Activated CD8-positive, alpha-beta memory T cell treated with anti-CD3 and anti-CD28 coated beads, Interleukin-2, amount 50 U/mL, for 24 hours (primary cell): ENCODE results near the gene CELA3A.
"Not testable (repeated sequence)": the region's sequence is repeated elsewhere in the genome, so short reads cannot be mapped to it uniquely, and the experiment has no call there.

Source experiments
- DNase-seq: peaks from one replicate; pipeline ENCODE4 v3.0.0-alpha.2; 2020; ENCODE audit errors: extremely low read depth

CELA3A gene

DNA sequence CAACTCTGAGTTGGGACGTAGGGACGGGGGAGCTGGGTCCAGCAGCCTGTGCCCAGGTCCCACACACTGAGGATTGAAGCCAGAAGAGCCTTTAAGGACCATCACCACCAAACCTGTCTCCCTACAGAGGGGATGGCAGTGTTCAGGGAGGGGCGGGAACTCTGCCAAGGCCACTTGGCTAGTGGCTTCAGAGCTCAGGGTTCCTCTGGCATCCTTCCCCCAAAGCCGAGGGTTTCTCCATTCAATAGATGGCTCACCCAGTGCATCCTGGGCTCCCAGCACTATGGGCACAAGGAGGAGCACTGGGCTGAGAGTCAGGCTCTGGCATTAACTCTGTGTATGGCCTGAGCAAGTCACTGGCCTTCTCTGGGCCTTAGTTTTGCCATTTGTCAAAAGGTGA lies 20.2 kb upstream of the CELA3A start:
- DNase-seq: not testable (repeated sequence)

DNA sequence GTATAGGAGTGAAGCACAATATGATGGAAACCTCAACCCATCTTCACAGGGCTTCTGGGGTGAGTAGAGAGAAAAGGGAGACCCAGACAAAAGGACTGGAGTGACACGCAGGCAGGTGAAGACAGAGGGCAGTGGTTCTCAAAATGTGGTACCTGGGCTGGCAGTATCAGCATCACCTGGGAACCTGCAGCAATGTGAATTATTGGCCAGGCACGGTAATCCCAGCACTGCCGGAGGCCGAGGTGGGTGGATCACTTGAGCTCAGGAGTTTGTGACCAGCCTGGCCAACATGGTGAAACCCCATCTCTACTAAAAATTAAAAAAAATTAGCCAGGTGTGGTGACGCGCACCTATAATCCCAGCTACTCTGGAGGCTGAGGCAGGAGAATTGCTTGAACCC lies 19.3 kb upstream of the CELA3A start:
- not testable (repeated sequence) for DNase-seq

- not testable (repeated sequence) for DNase-seq
These were observed 17.9 kb upstream of the CELA3A start for GRCh38 chr1:21983539-21983938.

DNA sequence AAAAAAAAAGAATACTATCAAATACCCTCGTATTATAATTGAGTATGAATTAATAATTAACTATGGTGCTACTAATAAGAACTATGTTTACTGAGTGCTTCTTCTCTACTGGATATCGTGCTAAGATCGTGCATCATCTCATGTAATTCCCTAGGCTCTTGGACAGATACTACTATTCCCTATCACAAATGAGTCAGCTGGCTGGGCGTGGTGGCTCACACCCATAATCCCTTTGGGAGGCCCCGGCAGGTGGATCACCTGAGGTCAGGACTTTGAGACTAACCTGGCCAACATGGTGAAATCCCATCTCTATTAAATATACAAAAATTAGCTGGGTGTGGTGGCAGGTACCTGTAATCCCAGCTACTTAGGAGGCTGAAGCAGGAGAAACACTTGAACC lies 15.6 kb upstream of the CELA3A start:
- not testable (repeated sequence) for DNase-seq

GRCh38 chr1:21986386-21986785 lies 15.1 kb upstream of the CELA3A start:
- DNase-seq: not testable (repeated sequence)

GRCh38 chr1:21989672-21990393 lies 11.6 kb upstream of the CELA3A start:
- not testable (repeated sequence) for DNase-seq

GRCh38 chr1:21992186-21992585 lies 9.3 kb upstream of the CELA3A start:
- not testable (repeated sequence) for DNase-seq

- not testable (repeated sequence) for DNase-seq
These were observed 6.7 kb upstream of the CELA3A start for GRCh38 chr1:21994716-21995115.

GRCh38 chr1:21996663-21996970 lies 4.8 kb upstream of the CELA3A start:
- DNase-seq: not testable (repeated sequence)

- DNase-seq: not testable (repeated sequence)
These were observed 3.4 kb upstream of the CELA3A start for GRCh38 chr1:21997891-21998623.

- DNase-seq: not testable (repeated sequence)
These were observed 2.7 kb upstream of the CELA3A start for GRCh38 chr1:21998624-21999294.

DNA sequence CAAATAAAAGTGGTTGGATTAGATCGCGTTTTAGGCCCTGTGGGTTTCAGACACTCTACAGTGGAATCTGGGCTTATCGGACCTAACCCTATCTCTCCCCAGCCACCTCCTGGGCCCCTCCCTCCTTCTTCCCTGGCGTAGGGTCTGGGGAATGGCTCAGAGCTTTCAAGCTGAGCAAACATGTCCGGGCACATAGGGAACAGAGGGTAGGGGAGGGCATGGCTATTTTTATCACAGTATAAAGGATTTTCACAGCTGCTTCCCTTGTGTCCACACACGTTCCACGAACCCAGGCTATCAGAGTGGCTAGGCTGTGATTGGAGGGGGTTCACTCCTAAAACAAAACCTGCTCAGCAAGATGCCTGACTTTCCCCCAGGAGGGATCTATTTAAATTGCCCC lies 1.8 kb upstream of the CELA3A start:
- not testable (repeated sequence) for DNase-seq

GRCh38 chr1:22002461-22002860 lies 1.0 kb downstream of the CELA3A start:
- not testable (repeated sequence) for DNase-seq

DNA sequence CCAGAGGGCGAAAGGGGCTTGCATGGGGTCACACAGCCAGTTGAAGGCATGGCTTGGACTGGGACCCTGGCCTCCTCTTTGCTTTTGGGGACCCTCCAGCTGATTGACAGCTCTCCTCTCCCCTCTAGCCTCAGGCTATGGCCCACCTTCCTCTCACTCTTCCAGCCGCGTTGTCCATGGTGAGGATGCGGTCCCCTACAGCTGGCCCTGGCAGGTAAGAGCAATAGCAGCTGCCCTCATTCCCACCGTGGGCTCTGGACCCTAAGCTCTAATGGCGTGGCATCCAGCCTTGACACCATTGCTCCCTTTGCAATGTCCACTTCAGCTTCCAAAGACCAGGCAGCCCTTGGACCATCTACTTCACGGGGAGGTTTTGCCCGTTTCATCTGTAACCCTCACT lies 1.4 kb downstream of the CELA3A start:
- not testable (repeated sequence) for DNase-seq

GRCh38 chr1:22003959-22004358 lies 2.5 kb downstream of the CELA3A start:
- not testable (repeated sequence) for DNase-seq

DNA sequence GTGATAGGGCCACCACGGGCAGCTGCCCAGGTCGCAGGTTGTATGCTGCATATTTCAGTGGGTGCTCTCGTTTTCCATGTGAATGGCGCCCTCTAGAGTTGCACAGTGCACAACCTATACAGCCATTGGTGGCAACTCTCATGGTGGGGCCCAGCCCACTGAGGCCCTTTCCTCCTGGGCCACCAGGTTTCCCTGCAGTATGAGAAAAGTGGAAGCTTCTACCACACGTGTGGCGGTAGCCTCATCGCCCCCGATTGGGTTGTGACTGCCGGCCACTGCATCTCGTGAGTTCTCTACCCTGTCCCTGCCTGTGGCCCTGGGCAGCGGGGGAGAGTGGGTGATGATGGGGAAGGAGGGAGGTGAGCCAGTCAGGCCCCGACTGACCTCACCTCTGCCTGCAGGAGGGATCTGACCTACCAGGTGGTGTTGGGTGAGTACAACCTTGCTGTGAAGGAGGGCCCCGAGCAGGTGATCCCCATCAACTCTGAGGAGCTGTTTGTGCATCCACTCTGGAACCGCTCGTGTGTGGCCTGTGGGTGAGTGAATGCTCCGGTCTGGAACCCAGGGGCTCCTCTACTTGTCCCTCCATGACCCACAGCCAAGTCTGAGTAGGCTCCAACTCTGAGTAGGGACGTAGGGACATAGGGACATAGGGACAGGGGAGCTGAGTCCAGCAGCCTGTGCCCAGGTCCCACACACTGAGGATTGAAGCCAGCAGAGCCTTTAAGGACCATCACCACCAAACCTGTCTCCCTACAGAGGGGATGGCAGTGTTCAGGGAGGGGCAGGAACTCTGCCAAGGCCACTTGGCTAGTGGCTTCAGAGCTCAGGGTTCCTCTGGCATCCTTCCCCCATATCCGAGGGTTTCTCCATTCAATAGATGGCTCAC lies 4.0 kb downstream of the CELA3A start:
- not testable (repeated sequence) for DNase-seq

DNA sequence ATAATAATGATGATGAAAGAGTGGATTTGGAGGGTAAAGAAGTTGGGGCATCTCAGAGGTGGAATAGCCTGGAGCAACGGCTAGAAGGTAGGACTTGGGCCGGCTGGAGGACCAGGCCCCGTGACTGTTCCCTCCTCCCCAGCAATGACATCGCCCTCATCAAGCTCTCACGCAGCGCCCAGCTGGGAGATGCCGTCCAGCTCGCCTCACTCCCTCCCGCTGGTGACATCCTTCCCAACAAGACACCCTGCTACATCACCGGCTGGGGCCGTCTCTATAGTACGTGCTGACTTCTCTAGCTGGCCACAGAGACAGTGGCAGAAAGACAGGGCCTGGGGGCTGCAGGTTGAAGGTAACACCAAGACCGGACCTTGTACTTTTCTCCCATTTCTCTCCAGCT lies 5.3 kb downstream of the CELA3A start:
- DNase-seq: not testable (repeated sequence)

DNA sequence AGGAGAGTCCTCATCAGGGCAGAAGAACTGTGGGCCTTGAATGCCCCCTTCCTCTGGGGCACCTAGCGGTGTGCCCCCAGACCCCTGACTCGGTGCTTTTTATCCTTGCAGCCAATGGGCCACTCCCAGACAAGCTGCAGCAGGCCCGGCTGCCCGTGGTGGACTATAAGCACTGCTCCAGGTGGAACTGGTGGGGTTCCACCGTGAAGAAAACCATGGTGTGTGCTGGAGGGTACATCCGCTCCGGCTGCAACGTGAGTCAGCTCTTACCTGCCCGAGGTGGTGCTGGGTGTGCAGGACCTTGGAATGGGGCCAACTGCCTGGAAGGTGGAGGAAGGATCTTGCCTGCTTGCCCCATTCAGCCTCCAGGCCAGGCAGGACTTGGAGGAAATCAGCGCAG lies 5.8 kb downstream of the CELA3A start:
- not testable (repeated sequence) for DNase-seq

DNA sequence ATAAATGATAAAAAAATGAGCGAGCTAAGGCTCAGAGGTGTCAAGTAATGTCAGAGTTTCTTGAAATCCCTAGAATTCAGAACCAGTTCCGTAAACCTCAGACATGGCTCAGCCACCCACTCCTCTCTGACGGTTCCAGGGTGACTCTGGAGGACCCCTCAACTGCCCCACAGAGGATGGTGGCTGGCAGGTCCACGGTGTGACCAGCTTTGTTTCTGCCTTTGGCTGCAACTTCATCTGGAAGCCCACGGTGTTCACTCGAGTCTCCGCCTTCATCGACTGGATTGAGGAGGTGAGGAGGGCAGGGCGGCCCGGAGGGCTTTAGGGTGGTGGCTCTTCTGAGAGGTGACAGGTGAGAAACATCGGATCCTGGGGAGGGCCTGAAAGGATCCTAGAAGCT lies 8.1 kb downstream of the CELA3A start:
- not testable (repeated sequence) for DNase-seq

- not testable (repeated sequence) for DNase-seq
These were observed 11.3 kb downstream of the CELA3A start for GRCh38 chr1:22012752-22013151.

DNA sequence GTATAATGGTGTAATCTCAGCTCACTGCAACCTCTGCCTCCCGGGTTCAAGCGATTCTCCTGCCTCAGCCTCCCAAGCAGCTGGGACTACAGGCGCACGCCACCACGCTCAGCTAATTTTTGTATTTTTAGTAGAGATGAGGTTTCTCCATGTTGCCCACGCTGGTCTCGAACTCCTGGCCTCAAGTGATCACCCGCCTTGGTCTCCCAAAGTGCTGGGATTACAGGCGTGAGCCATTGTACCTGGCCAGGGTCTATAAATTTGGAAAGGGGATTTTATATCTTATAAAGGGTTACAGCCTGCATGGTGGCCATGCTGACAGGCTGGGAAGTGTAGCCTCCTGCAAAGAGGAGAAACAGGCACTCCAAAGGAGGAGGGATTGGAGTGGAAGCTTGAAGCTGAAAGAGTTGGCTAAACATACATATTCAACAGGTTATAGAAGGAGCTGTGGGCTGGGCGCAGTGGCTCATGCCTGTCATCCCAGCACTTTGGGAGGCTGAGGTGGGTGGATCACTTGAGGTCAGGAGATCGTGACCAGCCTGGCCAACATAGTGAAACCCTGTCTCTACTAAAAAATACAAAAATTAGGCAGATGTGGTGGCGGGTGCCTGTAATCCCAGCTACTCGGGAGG lies 13.2 kb downstream of the CELA3A start:
- not testable (repeated sequence) for DNase-seq
